Type B pancreatic cell (in vitro differentiated cells): Measurements from ENCODE around the gene UACA. TPM values are rescaled to one million over a fixed set of nuclear protein-coding genes. Genes with fewer than 3 reads are reported as not detected.

Source experiments
- DNase-seq: peaks from one replicate; pipeline ENCODE4 v3.0.0; 2021; ENCODE audit warnings: mixed read lengths; ENCODE audit not compliant: unreplicated experiment; ENCODE audit errors: extremely low spot score
- H3K27ac Mint-ChIP-seq: 2 replicates; pipeline ENCODE4 v1.8.0; 2021; ENCODE audit warnings: mild to moderate bottlenecking, mixed read lengths
- H3K27me3 Mint-ChIP-seq: 2 replicates; pipeline ENCODE4 v1.8.0; 2021; ENCODE audit warnings: mixed read lengths
- H3K36me3 Mint-ChIP-seq: 2 replicates; pipeline ENCODE4 v1.8.0; 2021; ENCODE audit warnings: mixed read lengths
- H3K4me1 Mint-ChIP-seq: one replicate; pipeline ENCODE4 v1.8.0; 2021; ENCODE audit warnings: mixed read lengths; ENCODE audit not compliant: unreplicated experiment
- H3K4me3 Mint-ChIP-seq: 2 replicates; pipeline ENCODE4 v1.8.0; 2021; ENCODE audit warnings: mild to moderate bottlenecking, mixed read lengths
- H3K9me3 Mint-ChIP-seq: 2 replicates; pipeline ENCODE4 v1.8.0; 2021; ENCODE audit warnings: mixed read lengths
- total RNA-seq: library from RNA; stranded (reverse); gene quantifications from 2 replicates; pipeline ENCODE4 v1.2.1, GENCODE V29; 2021; ENCODE audit warnings: low replicate concordance
- TF ChIP-seq, protein P1 (sequence below): fragments of 200-600 bp; sonication (generic); conservative IDR thresholded peaks from 2 replicates; pipeline ENCODE4 v1.5.0; 2021; ENCODE audit warnings: antibody characterized with exemption, mild to moderate bottlenecking

Gene UACA
- total RNA-seq, 1 donor from 2014 or later: 36.4 TPM

- DNase-seq: no peak
- Mint-ChIP-seq H3K4me1 (peaks cover 16% of the 10 kb centered on the region), H3K36me3 (peaks cover 6% of the 10 kb centered on the region), H3K9me3 (no peaks in the 10 kb centered on the region), H3K27me3 (no peaks in the 10 kb centered on the region), H3K27ac (no peak overlapping the region), H3K4me3 (no peak overlapping the region)
- TF ChIP-seq, protein P1, sequence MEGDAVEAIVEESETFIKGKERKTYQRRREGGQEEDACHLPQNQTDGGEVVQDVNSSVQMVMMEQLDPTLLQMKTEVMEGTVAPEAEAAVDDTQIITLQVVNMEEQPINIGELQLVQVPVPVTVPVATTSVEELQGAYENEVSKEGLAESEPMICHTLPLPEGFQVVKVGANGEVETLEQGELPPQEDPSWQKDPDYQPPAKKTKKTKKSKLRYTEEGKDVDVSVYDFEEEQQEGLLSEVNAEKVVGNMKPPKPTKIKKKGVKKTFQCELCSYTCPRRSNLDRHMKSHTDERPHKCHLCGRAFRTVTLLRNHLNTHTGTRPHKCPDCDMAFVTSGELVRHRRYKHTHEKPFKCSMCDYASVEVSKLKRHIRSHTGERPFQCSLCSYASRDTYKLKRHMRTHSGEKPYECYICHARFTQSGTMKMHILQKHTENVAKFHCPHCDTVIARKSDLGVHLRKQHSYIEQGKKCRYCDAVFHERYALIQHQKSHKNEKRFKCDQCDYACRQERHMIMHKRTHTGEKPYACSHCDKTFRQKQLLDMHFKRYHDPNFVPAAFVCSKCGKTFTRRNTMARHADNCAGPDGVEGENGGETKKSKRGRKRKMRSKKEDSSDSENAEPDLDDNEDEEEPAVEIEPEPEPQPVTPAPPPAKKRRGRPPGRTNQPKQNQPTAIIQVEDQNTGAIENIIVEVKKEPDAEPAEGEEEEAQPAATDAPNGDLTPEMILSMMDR: no peak
These were observed 46.0 kb downstream of the UACA start for GRCh38 chr15:70717237-70717793.

DNA sequence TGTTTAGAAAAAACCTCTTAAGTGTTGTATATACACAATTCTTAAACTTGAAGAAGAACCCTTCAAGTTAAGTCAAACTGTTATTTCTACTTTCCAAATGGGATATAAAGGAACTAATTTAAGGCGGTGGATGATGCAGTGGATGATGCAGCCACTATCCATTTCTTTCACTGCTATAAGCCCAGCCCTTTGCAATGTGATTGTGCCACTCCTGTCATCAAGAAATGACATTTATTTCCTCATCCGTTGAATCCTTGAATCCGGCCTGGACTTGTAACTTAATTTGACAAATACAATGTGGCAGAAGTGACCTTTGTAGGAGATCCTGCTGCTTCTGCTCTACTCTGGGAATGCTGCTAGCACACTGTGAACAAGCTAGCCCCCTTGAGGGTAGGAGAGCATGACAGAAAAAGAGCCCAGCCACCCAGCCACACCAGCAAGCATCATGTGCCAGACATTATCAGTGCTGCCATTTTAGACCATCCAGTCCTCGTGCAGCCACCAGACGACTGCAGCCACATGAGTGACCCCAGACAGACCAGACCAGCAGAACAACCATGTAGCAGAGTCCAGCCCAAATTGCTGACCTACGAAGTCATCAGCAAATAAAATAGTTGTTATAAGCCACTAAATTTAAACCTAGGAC lies 47.4 kb downstream of the UACA start:
- TF ChIP-seq, protein P1: no peak
- Mint-ChIP-seq H3K36me3 (peaks cover 6% of the 10 kb centered on the region), H3K27me3 (no peaks in the 10 kb centered on the region), H3K4me3 (no peak overlapping the region), H3K27ac (peak overlapping the region; percentile 62), H3K4me1 (peaks cover 16% of the 10 kb centered on the region), H3K9me3 (no peaks in the 10 kb centered on the region)
- DNase-seq: no peak

DNA sequence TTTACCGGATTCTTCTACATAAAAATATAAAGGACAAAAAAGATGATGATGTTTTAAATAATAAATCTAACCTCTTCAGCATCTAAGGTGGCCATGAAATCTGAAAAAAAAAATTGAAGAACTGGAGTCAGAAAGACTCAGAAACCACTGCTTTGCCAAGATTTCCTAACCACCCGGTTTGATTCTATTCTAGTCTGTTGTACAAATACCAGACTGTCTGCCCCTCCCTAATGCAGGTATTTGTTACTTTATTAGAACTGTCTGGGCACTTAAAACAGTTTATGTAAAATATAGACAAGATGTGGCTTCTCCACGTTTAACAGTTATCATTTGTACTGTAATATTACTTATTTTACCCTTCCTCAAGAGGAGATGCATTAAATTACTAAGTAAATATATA lies 48.8 kb downstream of the UACA start:
- H3K27ac Mint-ChIP-seq: peak overlapping the region; percentile 73
- peaks cover 16% of the 10 kb centered on the region for H3K4me1 Mint-ChIP-seq
- no peak for DNase-seq
- no peaks in the 10 kb centered on the region for H3K27me3 Mint-ChIP-seq
- H3K4me3 Mint-ChIP-seq: peak overlapping the region; percentile 5
- no peaks in the 10 kb centered on the region for H3K9me3 Mint-ChIP-seq
- H3K36me3 Mint-ChIP-seq: no peaks in the 10 kb centered on the region
- TF ChIP-seq, protein P1: no peak

DNA sequence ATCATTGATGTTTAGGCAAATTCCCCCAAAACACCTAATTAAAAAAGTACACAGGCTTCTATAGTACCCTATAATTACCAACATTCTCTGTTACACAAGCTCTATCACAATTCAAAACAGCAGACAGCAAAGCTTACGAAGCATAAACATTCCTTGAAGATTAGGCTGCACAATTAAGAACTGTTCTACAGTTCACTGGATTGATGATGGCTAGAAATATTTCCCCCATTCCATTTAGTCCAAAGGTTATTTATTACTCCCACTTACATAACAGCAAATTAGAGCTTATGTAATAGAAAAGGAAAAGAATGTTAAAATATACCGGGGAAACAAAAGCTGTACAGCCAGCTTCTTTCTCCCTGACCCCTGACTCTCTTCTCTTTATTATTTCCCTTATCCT lies 49.3 kb downstream of the UACA start:
- no peak for DNase-seq
- H3K27ac Mint-ChIP-seq: peak overlapping the region; percentile 73
- H3K4me3 Mint-ChIP-seq: peak overlapping the region; percentile 5
- H3K27me3 Mint-ChIP-seq: no peaks in the 10 kb centered on the region
- peaks cover 16% of the 10 kb centered on the region for H3K4me1 Mint-ChIP-seq
- TF ChIP-seq, protein P1: no peak
- no peaks in the 10 kb centered on the region for H3K36me3 Mint-ChIP-seq
- H3K9me3 Mint-ChIP-seq: no peaks in the 10 kb centered on the region

DNA sequence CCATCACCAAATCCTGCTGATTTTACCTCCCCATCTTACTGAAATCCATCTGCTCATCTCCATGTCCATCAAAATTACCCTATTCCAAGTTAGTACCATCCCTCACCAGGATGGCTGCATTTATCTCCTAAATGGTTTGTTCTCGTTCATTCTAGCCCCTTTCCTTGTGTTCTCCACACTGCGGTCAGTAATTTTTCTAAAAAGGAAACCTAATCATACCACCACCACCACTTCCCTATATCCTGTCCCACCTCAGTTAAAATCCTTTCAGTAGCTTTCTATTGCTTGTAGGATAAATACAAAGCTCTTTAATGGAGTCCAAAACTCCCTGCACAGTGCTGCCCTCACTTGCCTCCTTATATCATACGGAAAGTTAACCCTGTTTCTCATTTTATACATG lies 51.1 kb downstream of the UACA start:
- H3K4me3 Mint-ChIP-seq: no peak overlapping the region
- no peaks in the 10 kb centered on the region for H3K36me3 Mint-ChIP-seq
- H3K4me1 Mint-ChIP-seq: peaks cover 16% of the 10 kb centered on the region
- TF ChIP-seq, protein P1: no peak
- no peaks in the 10 kb centered on the region for H3K9me3 Mint-ChIP-seq
- no peaks in the 10 kb centered on the region for H3K27me3 Mint-ChIP-seq
- no peak overlapping the region for H3K27ac Mint-ChIP-seq
- DNase-seq: no peak
